Activated T-cell treated with anti-CD3 and anti-CD28 coated beads, Interleukin-2, amount 50 U/mL, for 24 hours (primary cell): ENCODE results near the gene BLOC1S3.
"Not testable (repeated sequence)": the region's sequence is repeated elsewhere in the genome, so short reads cannot be mapped to it uniquely, and the experiment has no call there.

Experiments used
- DNase-seq: peaks from one replicate; pipeline ENCODE4 v3.0.0-alpha.2; 2020
- H3K27ac Mint-ChIP-seq: 2 replicates; pipeline ENCODE4 v1.8.0; 2020; ENCODE audit warnings: mild to moderate bottlenecking, mixed read lengths
- H3K27me3 Mint-ChIP-seq: 2 replicates; pipeline ENCODE4 v1.8.0; 2020; ENCODE audit warnings: mixed read lengths
- H3K36me3 Mint-ChIP-seq: 2 replicates; pipeline ENCODE4 v1.8.0; 2020; ENCODE audit warnings: low read depth, mixed read lengths
- H3K4me1 Mint-ChIP-seq: 2 replicates; pipeline ENCODE4 v1.8.0; 2020; ENCODE audit warnings: low read depth, mixed read lengths
- H3K4me3 Mint-ChIP-seq: 2 replicates; pipeline ENCODE4 v1.8.0; 2020; ENCODE audit warnings: mild to moderate bottlenecking, moderate library complexity, mixed read lengths
- H3K9me3 Mint-ChIP-seq: 2 replicates; pipeline ENCODE4 v1.8.0; 2020; ENCODE audit warnings: mixed read lengths

Gene BLOC1S3

DNA sequence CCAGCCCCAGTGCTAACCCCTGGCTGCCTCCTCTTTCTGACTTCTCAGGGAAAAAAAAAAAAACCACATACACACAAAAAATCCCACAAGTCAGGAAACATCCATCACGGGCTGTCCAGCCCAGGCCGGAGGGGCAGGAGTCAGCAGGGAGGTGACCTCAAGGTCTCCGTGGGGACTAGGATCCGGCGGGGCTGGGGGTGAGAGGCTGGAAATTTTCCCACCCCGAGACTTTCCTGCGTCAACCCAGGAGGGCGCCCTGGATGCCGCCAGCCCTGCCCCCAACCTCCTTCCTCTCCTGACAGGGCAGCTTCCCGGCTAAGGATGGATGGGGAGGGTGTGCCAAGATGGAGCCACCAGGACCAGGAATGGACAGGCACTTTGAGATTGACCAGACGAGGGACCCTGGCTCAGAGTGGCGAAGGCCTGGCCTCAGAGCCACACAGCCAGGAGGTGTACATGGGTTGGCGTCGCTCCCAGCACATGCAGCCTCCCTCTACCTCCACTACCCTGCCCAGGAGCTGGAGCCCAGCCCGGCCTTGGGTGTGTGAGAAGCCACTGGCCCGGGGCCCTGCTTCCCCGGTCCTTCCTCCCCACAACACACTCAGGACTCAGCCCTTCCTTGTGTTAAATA, 33.3 kb downstream of the BLOC1S3 start:
- peaks cover 33% of the 10 kb centered on the region for H3K27me3 Mint-ChIP-seq
- H3K9me3 Mint-ChIP-seq = no peaks in the 10 kb centered on the region
- no peaks in the 10 kb centered on the region for H3K4me1 Mint-ChIP-seq
- no peak for DNase-seq
- no peaks in the 10 kb centered on the region for H3K36me3 Mint-ChIP-seq
- no peak overlapping the region for H3K27ac Mint-ChIP-seq
- H3K4me3 Mint-ChIP-seq = no peak overlapping the region

- H3K4me1 Mint-ChIP-seq = no peaks in the 10 kb centered on the region
- no peak overlapping the region for H3K4me3 Mint-ChIP-seq
- H3K9me3 Mint-ChIP-seq = no peaks in the 10 kb centered on the region
- H3K36me3 Mint-ChIP-seq = no peaks in the 10 kb centered on the region
- DNase-seq = no peak
- H3K27ac Mint-ChIP-seq = no peak overlapping the region
- peaks cover 39% of the 10 kb centered on the region for H3K27me3 Mint-ChIP-seq
Observed at GRCh38 chr19:45213031-45213430, 34.4 kb downstream of the BLOC1S3 start.

- Mint-ChIP-seq H3K27me3 (peaks cover 57% of the 10 kb centered on the region), H3K36me3 (no peaks in the 10 kb centered on the region), H3K4me3 (no peak overlapping the region), H3K9me3 (no peaks in the 10 kb centered on the region), H3K27ac (no peak overlapping the region), H3K4me1 (no peaks in the 10 kb centered on the region)
- DNase-seq = no peak
Observed at GRCh38 chr19:45215391-45216191, 37.0 kb downstream of the BLOC1S3 start.

DNA sequence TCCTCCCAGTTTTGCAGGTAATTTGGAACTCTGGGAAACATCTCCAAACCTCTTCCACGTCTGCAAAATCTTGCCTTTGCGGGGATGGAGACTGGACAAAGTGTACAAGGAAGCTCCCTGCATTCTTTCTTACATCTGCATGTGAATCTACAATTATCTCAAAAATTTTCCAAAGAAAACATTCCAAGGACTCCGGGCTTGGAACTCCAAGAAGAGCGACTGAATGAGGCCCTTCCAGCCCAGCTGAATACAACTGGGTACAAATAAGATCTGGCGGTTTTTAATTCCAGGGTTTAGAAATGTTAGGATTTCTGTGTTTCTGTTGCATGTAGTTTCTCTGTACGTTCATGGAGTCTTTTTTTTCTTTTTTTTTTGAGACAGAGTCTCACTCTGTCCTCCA, 38.1 kb downstream of the BLOC1S3 start:
- H3K4me3 Mint-ChIP-seq = no peak overlapping the region

GRCh38 chr19:45217193-45217956, 38.8 kb downstream of the BLOC1S3 start:
- Mint-ChIP-seq H3K27ac (no peak overlapping the region), H3K36me3 (no peaks in the 10 kb centered on the region), H3K4me1 (no peaks in the 10 kb centered on the region), H3K9me3 (no peaks in the 10 kb centered on the region), H3K4me3 (no peak overlapping the region), H3K27me3 (peaks cover 62% of the 10 kb centered on the region)
- no peak for DNase-seq

More for the DNA sequence above, 38.1 kb downstream of the BLOC1S3 start:
- Mint-ChIP-seq H3K27me3 (peaks cover 57% of the 10 kb centered on the region), H3K9me3 (no peaks in the 10 kb centered on the region), H3K36me3 (no peaks in the 10 kb centered on the region), H3K27ac (no peak overlapping the region), H3K4me1 (no peaks in the 10 kb centered on the region)
- no peak for DNase-seq

- Mint-ChIP-seq H3K36me3 (no peaks in the 10 kb centered on the region), H3K4me1 (no peaks in the 10 kb centered on the region), H3K9me3 (no peaks in the 10 kb centered on the region), H3K27me3 (peaks cover 60% of the 10 kb centered on the region), H3K4me3 (no peak overlapping the region), H3K27ac (no peak overlapping the region)
- DNase-seq = no peak
Observed at GRCh38 chr19:45217957-45218334, 39.4 kb downstream of the BLOC1S3 start.

DNA sequence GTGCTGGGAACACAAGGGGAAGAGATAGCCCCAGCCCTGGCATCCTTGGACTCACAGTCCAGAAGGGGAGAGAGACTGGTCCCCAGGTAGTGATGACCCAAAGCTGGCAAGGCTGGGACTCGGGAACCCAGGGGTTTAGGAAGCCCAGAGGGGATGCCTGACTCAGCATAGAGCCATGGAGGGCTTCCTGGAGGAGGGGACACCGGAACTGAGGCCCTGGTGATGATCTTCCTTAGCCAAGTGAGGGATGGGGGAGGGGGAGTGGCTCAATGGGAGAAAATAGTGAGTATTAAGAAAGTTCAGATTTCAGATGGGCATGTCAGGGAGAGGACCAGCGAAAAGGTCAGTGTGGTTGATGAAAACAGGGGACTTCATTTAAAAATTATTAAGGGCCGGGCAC, 39.8 kb downstream of the BLOC1S3 start:
- no peaks in the 10 kb centered on the region for H3K9me3 Mint-ChIP-seq
- peaks cover 59% of the 10 kb centered on the region for H3K27me3 Mint-ChIP-seq
- H3K4me1 Mint-ChIP-seq = no peaks in the 10 kb centered on the region
- no peak overlapping the region for H3K27ac Mint-ChIP-seq
- H3K4me3 Mint-ChIP-seq = no peak overlapping the region
- DNase-seq = no peak
- no peaks in the 10 kb centered on the region for H3K36me3 Mint-ChIP-seq

GRCh38 chr19:45218911-45219743, 40.5 kb downstream of the BLOC1S3 start:
- H3K27ac Mint-ChIP-seq = no peak overlapping the region
- no peaks in the 10 kb centered on the region for H3K36me3 Mint-ChIP-seq
- no peak for DNase-seq
- H3K4me3 Mint-ChIP-seq = no peak overlapping the region
- peaks cover 56% of the 10 kb centered on the region for H3K27me3 Mint-ChIP-seq
- no peaks in the 10 kb centered on the region for H3K4me1 Mint-ChIP-seq
- no peaks in the 10 kb centered on the region for H3K9me3 Mint-ChIP-seq

GRCh38 chr19:45222724-45223123, 44.1 kb downstream of the BLOC1S3 start:
- DNase-seq = no peak
- H3K9me3 Mint-ChIP-seq = no peaks in the 10 kb centered on the region
- no peaks in the 10 kb centered on the region for H3K36me3 Mint-ChIP-seq
- no peaks in the 10 kb centered on the region for H3K4me1 Mint-ChIP-seq
- H3K27me3 Mint-ChIP-seq = peaks cover 39% of the 10 kb centered on the region
- H3K27ac Mint-ChIP-seq = no peak overlapping the region
- H3K4me3 Mint-ChIP-seq = no peak overlapping the region

DNA sequence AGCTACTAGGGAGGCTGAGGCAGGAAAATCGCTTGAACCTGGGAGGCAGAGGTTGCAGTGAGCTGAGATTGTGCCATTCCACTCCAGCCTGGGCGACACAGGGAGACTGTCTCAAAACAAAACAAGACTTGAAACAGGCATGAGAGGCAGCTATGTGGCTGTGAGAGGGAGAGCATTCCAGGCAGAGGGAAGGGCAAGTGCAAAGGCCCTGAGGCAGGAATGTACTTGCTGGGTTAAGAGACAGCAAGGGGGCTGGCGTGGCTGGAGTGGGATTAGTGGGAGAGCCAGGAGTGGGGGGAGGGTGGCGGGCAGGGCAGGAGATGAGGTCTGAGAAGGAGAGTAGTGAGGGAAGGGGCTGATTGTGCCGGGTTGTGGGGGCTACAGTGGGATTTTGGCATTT, 45.3 kb downstream of the BLOC1S3 start:
- no peak for DNase-seq
- Mint-ChIP-seq H3K27me3 (peaks cover 30% of the 10 kb centered on the region), H3K27ac (no peak overlapping the region), H3K36me3 (no peaks in the 10 kb centered on the region), H3K4me3 (no peak overlapping the region), H3K4me1 (no peaks in the 10 kb centered on the region), H3K9me3 (no peaks in the 10 kb centered on the region)

DNA sequence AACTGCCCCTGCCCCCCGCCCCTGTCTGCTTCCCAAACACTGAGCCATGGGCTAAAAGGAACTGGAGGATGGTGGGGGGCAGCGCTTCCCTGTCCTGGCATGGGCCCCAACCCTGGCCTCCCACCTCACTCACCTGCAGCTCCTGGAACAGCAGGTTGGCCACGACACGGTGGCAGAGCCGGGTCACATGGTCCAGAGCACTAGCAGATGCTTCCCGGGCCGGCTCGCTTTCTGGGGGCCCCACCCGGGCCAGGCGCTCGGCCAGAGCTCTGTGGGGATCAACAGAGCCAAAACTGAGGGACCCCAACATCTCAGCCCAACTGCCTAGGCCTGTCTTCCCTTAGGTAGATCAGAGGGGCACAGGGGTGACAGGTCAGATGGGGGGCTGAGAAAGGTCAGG, 46.1 kb downstream of the BLOC1S3 start:
- no peaks in the 10 kb centered on the region for H3K4me1 Mint-ChIP-seq
- H3K27ac Mint-ChIP-seq = no peak overlapping the region
- no peak overlapping the region for H3K4me3 Mint-ChIP-seq
- H3K9me3 Mint-ChIP-seq = no peaks in the 10 kb centered on the region
- no peaks in the 10 kb centered on the region for H3K36me3 Mint-ChIP-seq
- H3K27me3 Mint-ChIP-seq = peaks cover 26% of the 10 kb centered on the region
- DNase-seq = no peak

- not testable (repeated sequence) for H3K36me3 Mint-ChIP-seq, DNase-seq
Observed at GRCh38 chr19:45229056-45229455, 50.5 kb downstream of the BLOC1S3 start.

More at GRCh38 chr19:45229056-45229455, 50.5 kb downstream of the BLOC1S3 start:
- not testable (repeated sequence) for H3K9me3 Mint-ChIP-seq, H3K27ac Mint-ChIP-seq, H3K4me3 Mint-ChIP-seq, H3K4me1 Mint-ChIP-seq
- H3K27me3 Mint-ChIP-seq = peaks cover 24% of the 10 kb centered on the region
